ENCODE measurements around the gene TRMU.

- TF ChIP-seq GATA2 (IDR thresholded peaks at IDR 0.05; ENCODE audit: low read depth, low read length) (no peak), GATA3 (IDR thresholded peaks at IDR 0.05; ENCODE audit: low read depth, low read length) (no peak)
Measured at GRCh38 chr22:46293577-46294260, 41.8 kb upstream of the TRMU start.

All from SH-SY5Y (cell line).